Memory B cell (primary cell): Measurements from ENCODE around the gene NEURL3.
"Not testable (repeated sequence)": the region's sequence is repeated elsewhere in the genome, so short reads cannot be mapped to it uniquely, and the experiment has no call there.

ENCODE experiments used
- ATAC-seq: fragments of 150-1000 bp; cut with Tn5 transposase; 2 replicates; pipeline ENCODE4 v1.10.0; 2021; ENCODE audit warnings: low read depth, mild to moderate bottlenecking, moderate library complexity
- DNase-seq, 2 donors: peaks; one replicate each; pipeline ENCODE4 v3.0.0; 2022; ENCODE audit warnings: low spot score in 2 of 2
- H3K27ac Mint-ChIP-seq: one replicate; pipeline ENCODE4 v1.8.0; 2022; ENCODE audit warnings: mild to moderate bottlenecking, moderate library complexity, mixed read lengths
- H3K27me3 Mint-ChIP-seq: one replicate; pipeline ENCODE4 v1.8.0; 2022; ENCODE audit warnings: mixed read lengths
- H3K36me3 Mint-ChIP-seq: one replicate; pipeline ENCODE4 v1.8.0; 2022; ENCODE audit warnings: mild to moderate bottlenecking, mixed read lengths
- H3K4me1 Mint-ChIP-seq: one replicate; pipeline ENCODE4 v1.8.0; 2022; ENCODE audit warnings: mixed read lengths
- H3K4me3 Mint-ChIP-seq: one replicate; pipeline ENCODE4 v1.8.0; 2022; ENCODE audit warnings: mild to moderate bottlenecking, moderate library complexity, mixed read lengths
- H3K9me3 Mint-ChIP-seq: one replicate; pipeline ENCODE4 v1.8.0; 2022; ENCODE audit warnings: mixed read lengths

NEURL3 gene

DNA sequence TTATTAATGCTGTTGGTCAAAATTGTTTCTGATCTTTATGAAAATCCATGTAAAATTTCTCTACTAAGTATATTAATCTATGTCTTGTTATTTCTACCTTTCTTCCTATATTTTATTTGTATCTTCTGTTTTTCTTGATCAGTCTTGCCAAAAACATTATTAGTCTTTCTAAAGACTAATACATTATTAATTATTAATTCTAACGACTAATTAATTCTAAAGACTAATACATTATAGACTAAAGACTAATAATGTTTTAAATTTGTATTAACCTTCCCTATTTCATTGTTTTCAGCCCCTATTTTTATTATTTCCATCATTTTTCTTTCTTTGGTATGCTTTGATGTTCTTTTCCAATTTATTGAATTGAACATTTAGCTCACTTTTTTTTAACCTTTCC, 27.7 kb downstream of the NEURL3 start:
- Mint-ChIP-seq H3K36me3 (no peaks in the 10 kb centered on the region), H3K9me3 (peaks cover 3% of the 10 kb centered on the region), H3K4me1 (peaks cover 4% of the 10 kb centered on the region), H3K27ac (no peak overlapping the region), H3K27me3 (peaks cover 1% of the 10 kb centered on the region), H3K4me3 (no peak overlapping the region)
- DNase-seq: no peak
- ATAC-seq: no peak

- peaks cover 4% of the 10 kb centered on the region for H3K4me1 Mint-ChIP-seq
- peaks cover 3% of the 10 kb centered on the region for H3K9me3 Mint-ChIP-seq
- ATAC-seq (no peak), DNase-seq (no peak)
- no peak overlapping the region for H3K27ac Mint-ChIP-seq
- peaks cover 11% of the 10 kb centered on the region for H3K27me3 Mint-ChIP-seq
- no peaks in the 10 kb centered on the region for H3K36me3 Mint-ChIP-seq
- H3K4me3 Mint-ChIP-seq: no peak overlapping the region
Observed at GRCh38 chr2:96471772-96472171, 33.4 kb downstream of the NEURL3 start.

DNA sequence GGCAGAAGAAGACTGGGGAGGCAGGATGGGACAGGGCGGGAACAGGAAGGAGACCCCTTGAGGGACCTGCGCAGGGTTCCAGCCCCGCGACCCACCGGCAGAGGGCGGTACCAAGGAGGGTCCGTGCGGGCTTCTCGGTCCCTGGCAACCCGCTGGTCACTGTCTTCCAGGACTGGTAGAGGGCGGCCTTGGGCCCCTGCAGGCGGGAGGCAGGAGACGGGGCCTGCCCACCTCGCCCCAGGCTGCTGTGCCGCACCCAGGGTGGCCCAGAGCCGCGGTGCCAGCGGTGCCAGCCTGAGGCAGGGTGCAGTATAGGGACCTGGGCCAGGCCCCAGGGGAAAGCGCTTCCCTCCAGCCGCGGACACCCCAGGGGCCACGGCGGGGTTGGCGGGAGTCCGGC, 34.5 kb downstream of the NEURL3 start:
- Mint-ChIP-seq H3K9me3 (peaks cover 3% of the 10 kb centered on the region), H3K4me1 (peaks cover 4% of the 10 kb centered on the region), H3K27ac (no peak overlapping the region), H3K36me3 (no peaks in the 10 kb centered on the region), H3K27me3 (peaks cover 11% of the 10 kb centered on the region), H3K4me3 (no peak overlapping the region)
- ATAC-seq (peak; percentile 66), DNase-seq (peak; percentile 23 to 45)

- Mint-ChIP-seq H3K4me3 (no peak overlapping the region), H3K9me3 (peaks cover 3% of the 10 kb centered on the region), H3K36me3 (no peaks in the 10 kb centered on the region), H3K27ac (no peak overlapping the region), H3K4me1 (peaks cover 3% of the 10 kb centered on the region), H3K27me3 (peaks cover 11% of the 10 kb centered on the region)
- ATAC-seq (no peak), DNase-seq (no peak)
Observed at GRCh38 chr2:96470109-96470508, 35.0 kb downstream of the NEURL3 start.

GRCh38 chr2:96468904-96469303, 36.3 kb downstream of the NEURL3 start:
- DNase-seq (no peak), ATAC-seq (no peak)
- no peaks in the 10 kb centered on the region for H3K9me3 Mint-ChIP-seq
- H3K27me3 Mint-ChIP-seq: peaks cover 11% of the 10 kb centered on the region
- H3K27ac Mint-ChIP-seq: no peak overlapping the region
- no peak overlapping the region for H3K4me3 Mint-ChIP-seq
- no peaks in the 10 kb centered on the region for H3K4me1 Mint-ChIP-seq
- no peaks in the 10 kb centered on the region for H3K36me3 Mint-ChIP-seq

DNA sequence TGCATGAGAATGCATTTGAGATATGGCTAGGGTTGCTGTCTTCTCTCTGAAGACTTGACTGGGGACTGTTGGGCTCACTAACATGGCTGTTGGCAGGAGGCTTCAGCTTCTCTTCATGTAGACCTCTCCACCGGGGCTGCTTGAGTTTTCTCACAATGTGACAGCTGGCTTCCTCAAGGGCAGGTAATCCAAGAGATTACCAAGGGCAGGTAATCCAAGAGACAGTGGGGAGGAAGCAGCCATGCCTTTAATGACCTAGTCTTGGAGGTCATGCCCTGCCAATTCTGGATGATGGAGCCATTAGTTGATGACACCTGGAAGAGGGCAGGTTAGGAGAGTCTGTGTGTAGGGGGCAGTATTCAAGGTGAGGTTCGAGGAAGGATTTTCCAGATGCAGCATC, 40.5 kb downstream of the NEURL3 start:
- no peak overlapping the region for H3K27ac Mint-ChIP-seq
- DNase-seq (no peak), ATAC-seq (no peak)
- no peaks in the 10 kb centered on the region for H3K36me3 Mint-ChIP-seq
- no peak overlapping the region for H3K4me3 Mint-ChIP-seq
- peaks cover 6% of the 10 kb centered on the region for H3K27me3 Mint-ChIP-seq
- no peaks in the 10 kb centered on the region for H3K9me3 Mint-ChIP-seq
- H3K4me1 Mint-ChIP-seq: no peaks in the 10 kb centered on the region

- Mint-ChIP-seq H3K27me3 (peaks cover 6% of the 10 kb centered on the region), H3K27ac (no peak overlapping the region), H3K36me3 (no peaks in the 10 kb centered on the region), H3K4me3 (no peak overlapping the region), H3K9me3 (no peaks in the 10 kb centered on the region), H3K4me1 (no peaks in the 10 kb centered on the region)
- DNase-seq (no peak), ATAC-seq (no peak)
Observed at GRCh38 chr2:96464061-96464460, 41.1 kb downstream of the NEURL3 start.

GRCh38 chr2:96463119-96463518, 42.0 kb downstream of the NEURL3 start:
- ATAC-seq (no peak), DNase-seq (no peak)
- Mint-ChIP-seq H3K36me3 (no peaks in the 10 kb centered on the region), H3K27me3 (no peaks in the 10 kb centered on the region), H3K9me3 (peaks cover 1% of the 10 kb centered on the region), H3K4me3 (no peak overlapping the region), H3K27ac (no peak overlapping the region), H3K4me1 (no peaks in the 10 kb centered on the region)

GRCh38 chr2:96461616-96462015, 43.5 kb downstream of the NEURL3 start:
- not testable (repeated sequence) for H3K4me3 Mint-ChIP-seq, DNase-seq, H3K27ac Mint-ChIP-seq, H3K36me3 Mint-ChIP-seq, H3K9me3 Mint-ChIP-seq, H3K27me3 Mint-ChIP-seq, H3K4me1 Mint-ChIP-seq, ATAC-seq

- DNase-seq (no peak), ATAC-seq (no peak)
- no peak overlapping the region for H3K4me3 Mint-ChIP-seq
- H3K9me3 Mint-ChIP-seq: no peaks in the 10 kb centered on the region
- H3K27me3 Mint-ChIP-seq: peaks cover 6% of the 10 kb centered on the region
- H3K4me1 Mint-ChIP-seq: no peaks in the 10 kb centered on the region
- H3K36me3 Mint-ChIP-seq: no peaks in the 10 kb centered on the region
- no peak overlapping the region for H3K27ac Mint-ChIP-seq
Observed at GRCh38 chr2:96452053-96452452, 53.1 kb downstream of the NEURL3 start.

DNA sequence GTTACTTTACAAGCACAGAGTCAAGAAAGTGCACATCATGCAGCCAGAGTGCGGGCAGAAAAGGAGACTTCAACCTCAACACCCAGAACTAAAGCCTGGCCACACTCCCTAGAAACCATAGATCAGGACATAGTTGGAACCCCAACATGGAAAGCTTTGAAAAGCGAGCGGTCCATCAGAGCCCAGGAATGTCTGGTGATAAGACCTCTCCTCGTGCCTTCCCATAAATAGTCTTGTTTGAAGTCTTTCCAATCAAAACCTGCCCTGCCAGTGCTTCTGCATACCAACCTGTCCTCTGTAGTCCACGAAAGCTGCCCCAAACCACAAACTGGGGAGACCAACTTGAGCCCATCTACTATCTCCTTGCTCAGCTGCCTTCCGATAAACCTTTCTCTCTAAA, 55.5 kb downstream of the NEURL3 start:
- Mint-ChIP-seq H3K36me3 (no peaks in the 10 kb centered on the region), H3K4me1 (no peaks in the 10 kb centered on the region), H3K4me3 (no peak overlapping the region), H3K9me3 (no peaks in the 10 kb centered on the region), H3K27ac (no peak overlapping the region), H3K27me3 (peaks cover 6% of the 10 kb centered on the region)
- ATAC-seq (no peak), DNase-seq (no peak)

DNA sequence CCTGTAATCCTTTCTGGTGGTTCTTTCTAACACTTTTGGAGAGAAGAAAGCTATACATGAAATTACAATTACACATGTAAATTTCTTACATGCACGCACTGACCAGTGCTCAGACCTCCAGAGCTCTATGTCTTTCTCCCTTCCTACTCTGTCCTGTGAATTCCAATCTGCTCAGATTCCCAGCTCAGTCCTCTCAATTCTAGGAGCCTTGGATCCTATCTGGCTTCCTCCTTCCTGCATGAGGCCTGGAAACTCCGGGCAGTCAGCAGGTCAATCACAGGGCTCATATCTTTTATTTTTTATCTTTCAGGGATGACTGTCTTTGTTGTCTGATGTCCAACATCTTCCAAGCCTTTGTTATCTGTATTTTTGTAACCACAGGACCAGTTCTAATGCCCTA, 56.0 kb downstream of the NEURL3 start:
- H3K27ac Mint-ChIP-seq: no peak overlapping the region
- no peaks in the 10 kb centered on the region for H3K36me3 Mint-ChIP-seq
- DNase-seq (no peak), ATAC-seq (no peak)
- H3K4me1 Mint-ChIP-seq: no peaks in the 10 kb centered on the region
- no peak overlapping the region for H3K4me3 Mint-ChIP-seq
- H3K9me3 Mint-ChIP-seq: no peaks in the 10 kb centered on the region
- peaks cover 6% of the 10 kb centered on the region for H3K27me3 Mint-ChIP-seq

GRCh38 chr2:96447726-96448125, 57.4 kb downstream of the NEURL3 start:
- peaks cover 4% of the 10 kb centered on the region for H3K27me3 Mint-ChIP-seq
- no peak overlapping the region for H3K4me3 Mint-ChIP-seq
- no peaks in the 10 kb centered on the region for H3K9me3 Mint-ChIP-seq
- H3K4me1 Mint-ChIP-seq: no peaks in the 10 kb centered on the region
- no peak for ATAC-seq
- H3K27ac Mint-ChIP-seq: no peak overlapping the region
- H3K36me3 Mint-ChIP-seq: no peaks in the 10 kb centered on the region
- DNase-seq: no peak
